Left ventricle myocardium superior (tissue), 1 donor: ENCODE results near the gene MORN4. TPM values are rescaled to one million over a fixed set of nuclear protein-coding genes. Genes with fewer than 3 reads are reported as not detected.

ENCODE experiments used
- ATAC-seq: fragments of 200-7000 bp; cut with Tn5 transposase; one replicate; pipeline ENCODE4 v1.9.1; 2020; ENCODE audit warnings: mild to moderate bottlenecking, moderate library complexity
- DNase-seq: peaks from one replicate; pipeline ENCODE4 v3.0.0-alpha.2; 2020
- intact Hi-C: fragments of 100-400 bp; cut with micrococcal nuclease; formaldehyde crosslinking; loops from one replicate; pipeline ENCODE4 v1.11.0; 2022
- total RNA-seq: library from RNA; stranded (reverse); fragmentation: NEBNext Ultra II Directional; extraction: Animal tissue kit (Norgen Biotek cat#: 25700); gene quantifications from one replicate; pipeline ENCODE4 v1.2.1, GENCODE V29; 2021
- donor health status: DM: no; HTN: yes; CAD: no; lungs with severe emphysema.

MORN4 gene
- total RNA-seq, 1 donor from 2014 or later: 8.7 TPM

- peak; percentile 76 for DNase-seq
- ATAC-seq: peak; percentile 86
These were observed 31.8 kb downstream of the MORN4 start for GRCh38 chr10:97601268-97602215.

GRCh38 chr10:97600616-97601015 lies 32.7 kb downstream of the MORN4 start:
- no peak for ATAC-seq
- no peak for DNase-seq
- intact Hi-C loops: no loop called here

More at GRCh38 chr10:97601268-97602215, 31.8 kb downstream of the MORN4 start:
- intact Hi-C loops: no loop called here

GRCh38 chr10:97599272-97599619 lies 34.1 kb downstream of the MORN4 start:
- intact Hi-C loops: no loop called here
- ATAC-seq (no peak), DNase-seq (no peak)

GRCh38 chr10:97598407-97599271 lies 34.7 kb downstream of the MORN4 start:
- intact Hi-C loops: no loop called here
- no peak for DNase-seq
- ATAC-seq: no peak

GRCh38 chr10:97597778-97598177 lies 35.5 kb downstream of the MORN4 start:
- ATAC-seq (no peak), DNase-seq (no peak)
- intact Hi-C loops: no loop called here

- peak; percentile 92 for ATAC-seq
- intact Hi-C loops: no loop called here
These were observed 36.9 kb downstream of the MORN4 start for GRCh38 chr10:97596101-97597082.

GRCh38 chr10:97593421-97593820 lies 39.9 kb downstream of the MORN4 start:
- intact Hi-C loops: no loop called here
- DNase-seq (no peak), ATAC-seq (no peak)

More at GRCh38 chr10:97596101-97597082, 36.9 kb downstream of the MORN4 start:
- DNase-seq: peak; percentile 49

GRCh38 chr10:97590748-97591495 lies 42.4 kb downstream of the MORN4 start:
- ATAC-seq: no peak
- DNase-seq: no peak
- intact Hi-C loops: no loop called here

- DNase-seq: no peak
- no peak for ATAC-seq
- intact Hi-C loops: no loop called here
These were observed 43.1 kb downstream of the MORN4 start for GRCh38 chr10:97590082-97590747.

- DNase-seq: no peak
- intact Hi-C loops: no loop called here
These were observed 43.8 kb downstream of the MORN4 start, which contains the start of gene C10orf62 for GRCh38 chr10:97589479-97589878. Gene C10orf62, plus strand, starts transcription at chr10:97589721. Its CDS starts 177 bp downstream, at chr10:97589898.

GRCh38 chr10:97587183-97587582 lies 46.1 kb downstream of the MORN4 start:
- DNase-seq (no peak), ATAC-seq (no peak)
- intact Hi-C loops: no loop called here

More at GRCh38 chr10:97589479-97589878, 43.8 kb downstream of the MORN4 start, which contains the start of gene C10orf62:
- ATAC-seq: no peak

- intact Hi-C loops: no loop called here
- ATAC-seq: peak; percentile 3
These were observed 47.9 kb downstream of the MORN4 start for GRCh38 chr10:97585439-97585811.

GRCh38 chr10:97584798-97585438 lies 48.4 kb downstream of the MORN4 start:
- DNase-seq: peak; percentile 60
- ATAC-seq: peak; percentile 62
- intact Hi-C loops: no loop called here

More at GRCh38 chr10:97585439-97585811, 47.9 kb downstream of the MORN4 start:
- DNase-seq: no peak

GRCh38 chr10:97584060-97584797 lies 49.1 kb downstream of the MORN4 start, which contains the start of gene HOGA1:
Gene HOGA1, plus strand, starts transcription at chr10:97584389. Its CDS starts 315 bp downstream, at chr10:97584704.
- intact Hi-C loops: no loop called here
- ATAC-seq (peak; percentile 85), DNase-seq (peak; percentile 92)

GRCh38 chr10:97583476-97583875 lies 49.8 kb downstream of the MORN4 start:
- DNase-seq: no peak
- intact Hi-C loops: no loop called here
- ATAC-seq: peak; percentile 0

GRCh38 chr10:97582169-97582568 lies 51.1 kb downstream of the MORN4 start:
- DNase-seq (no peak), ATAC-seq (no peak)
- intact Hi-C loops: no loop called here
